Endometrial microvascular endothelial cells (primary cell): ENCODE data around the gene CFAP221. TPM values are rescaled to one million over a fixed set of nuclear protein-coding genes. Genes with fewer than 3 reads are reported as not detected.

Experiments
- in situ Hi-C: cut with HindIII; loops from 2 replicates; pipeline ENCODE4 v1.10.0; 2017; ENCODE audit warnings: low sequenced_read_pairs, low pct_unique_long_range_greater_than_20kb; ENCODE audit errors: inconsistent ontology term
- total RNA-seq: library from RNA; depleted of rRNA; stranded (reverse); fragments of >200 nt; gene quantifications from one replicate; pipeline ENCODE4 v1.2.3, GENCODE V29; 2015; ENCODE audit errors: inconsistent ontology term

Gene CFAP221
- total RNA-seq, 1 donor from 2014 or later = not detected

GRCh38 chr2:119671016-119671415 is 126.8 kb downstream of the CFAP221 start:
- in situ Hi-C loops = no loop called here

- in situ Hi-C loops = no loop called here
These were observed 127.5 kb downstream of the CFAP221 start for GRCh38 chr2:119671752-119672151.

GRCh38 chr2:119672161-119672862 is 128.1 kb downstream of the CFAP221 start:
- in situ Hi-C loops = no loop called here

GRCh38 chr2:119673796-119674195 is 129.5 kb downstream of the CFAP221 start:
- in situ Hi-C loops = no loop called here

GRCh38 chr2:119674711-119675500 is 130.7 kb downstream of the CFAP221 start:
- in situ Hi-C loops = no loop called here

- in situ Hi-C loops = no loop called here
These were observed 133.9 kb downstream of the CFAP221 start for GRCh38 chr2:119678021-119678656.

GRCh38 chr2:119679526-119679837 is 135.2 kb downstream of the CFAP221 start:
- in situ Hi-C loops = no loop called here

- in situ Hi-C loops = no loop called here
These were observed 135.6 kb downstream of the CFAP221 start for GRCh38 chr2:119679846-119680245.

- in situ Hi-C loops = no loop called here
These were observed 136.4 kb downstream of the CFAP221 start for GRCh38 chr2:119680457-119681202.

GRCh38 chr2:119681203-119681867 is 137.1 kb downstream of the CFAP221 start:
- in situ Hi-C loops = no loop called here

GRCh38 chr2:119681868-119682220 is 137.6 kb downstream of the CFAP221 start:
- in situ Hi-C loops = no loop called here

- in situ Hi-C loops = no loop called here
These were observed 138.3 kb downstream of the CFAP221 start for GRCh38 chr2:119682578-119682977.

- in situ Hi-C loops = no loop called here
These were observed 138.9 kb downstream of the CFAP221 start for GRCh38 chr2:119683074-119683712.

- in situ Hi-C loops = no loop called here
These were observed 139.6 kb downstream of the CFAP221 start for GRCh38 chr2:119683713-119684443.

- in situ Hi-C loops = no loop called here
These were observed 140.3 kb downstream of the CFAP221 start for GRCh38 chr2:119684518-119684917.

- in situ Hi-C loops = no loop called here
These were observed 144.4 kb downstream of the CFAP221 start for GRCh38 chr2:119688616-119689015.

- in situ Hi-C loops = no loop called here
These were observed 145.0 kb downstream of the CFAP221 start for GRCh38 chr2:119689218-119689617.

GRCh38 chr2:119691189-119691588 is 146.9 kb downstream of the CFAP221 start:
- in situ Hi-C loops = no loop called here
